K562 (cell line): ENCODE data around the gene EFR3B. TPM values are rescaled to one million over a fixed set of nuclear protein-coding genes. Genes with fewer than 3 reads are reported as not detected.

Experiments used
- ATAC-seq: fragments of 200-7000 bp; cut with Tn5 transposase; 3 replicates; pipeline ENCODE4 v1.9.1; 2020; ENCODE audit warnings: moderate library complexity
- BruUV-seq: library from RNA; stranded (reverse); fragments of 400-500 nt; replicated peaks from 2 replicates; lab custom pipeline; 2021; lab: Mats Ljungman, UMichigan
- CTCF ChIA-PET: fragments of 300-600 bp; formaldehyde crosslinking; extraction: SDS; loops from one replicate; lab custom pipeline; 2021; ENCODE audit warnings: low intra/inter-chr PET ratio; lab: Yijun Ruan, JAX
- POLR2A ChIA-PET: fragments of 300-600, 350-650 bp; sonication (Branson Sonifier 250); formaldehyde crosslinking; extraction: SDS; loops from one replicate; lab custom pipeline; 2021; ENCODE audit warnings: antibody characterized with exemption, inconsistent platforms; lab: Yijun Ruan, JAX
- DNase-seq, 4 experiments: peaks; one replicate each; pipeline versions ENCODE4 v3.0.0 to v3.0.0-alpha.2; 2011 to 2018; ENCODE audit warnings: low spot score in 3 of 4, mixed read lengths in 3 of 4; ENCODE audit errors: extremely low read depth in 1 of 4
- FAIRE-seq: peaks from 2 replicates; lab custom pipeline; 2011; peaks lifted over from hg19 to GRCh38; lab: Jason Lieb, UNC
- H2AFZ ChIP-seq: 2 replicates; pipeline ENCODE4 v1.6.0; 2011; ENCODE audit warnings: low read depth, low read length, control low read depth, inconsistent platforms
- H3K27ac ChIP-seq: fragments of 200-600 bp; 3 replicates; pipeline ENCODE4 v1.8.0; 2011; ENCODE audit warnings: low read depth, mild to moderate bottlenecking, control low read depth, inconsistent platforms, low read length, moderate library complexity, mixed read lengths; ENCODE audit errors: extremely low read depth
- H3K27me3 ChIP-seq, 2 experiments: fragments of 300-600 bp in 1 of 2; 2 replicates in 1 of 2; 3 replicates in 1 of 2; pipeline versions ENCODE4 v1.6.0 to v1.8.0; 2011; ENCODE audit warnings: inconsistent platforms in 2 of 2, low read length in 2 of 2, mild to moderate bottlenecking in 1 of 2, mixed read lengths in 1 of 2, moderate library complexity in 1 of 2; ENCODE audit not compliant: control insufficient read depth in 2 of 2, insufficient read depth in 2 of 2
- H3K36me3 ChIP-seq: fragments of 300-600 bp; 3 replicates; pipeline ENCODE4 v1.8.0; 2011; ENCODE audit warnings: mild to moderate bottlenecking, low read length, inconsistent platforms; ENCODE audit not compliant: control insufficient read depth, insufficient read depth
- H3K4me1 ChIP-seq, 2 experiments: fragments of 200-600 bp in 1 of 2; replicated peaks in 1 of 2; 2 replicates in 1 of 2; 3 replicates in 1 of 2; pipeline versions ENCODE4 v1.5.1 to v1.8.0; 2011; ENCODE audit warnings: inconsistent platforms in 2 of 2, low read length in 2 of 2, mild to moderate bottlenecking in 1 of 2, mixed read lengths in 1 of 2, moderate library complexity in 1 of 2; ENCODE audit not compliant: control insufficient read depth in 2 of 2, insufficient read depth in 2 of 2
- H3K4me2 ChIP-seq: 2 replicates; pipeline ENCODE4 v1.6.1; 2011; ENCODE audit warnings: low read length, control low read depth, inconsistent platforms, mixed read lengths; ENCODE audit not compliant: insufficient read depth
- H3K4me3 ChIP-seq: fragments of 200-600 bp; sonication (generic), shearing (Covaris generic); 2 replicates; pipeline ENCODE4 v1.5.1; 2016; ENCODE audit warnings: control low read depth, inconsistent platforms
- H3K79me2 ChIP-seq: fragments of 200-600 bp; 3 replicates; pipeline ENCODE4 v1.8.0; 2011; ENCODE audit warnings: low read length, inconsistent platforms; ENCODE audit not compliant: control insufficient read depth, insufficient read depth
- H3K9ac ChIP-seq, 2 experiments: 2 replicates each; pipeline versions ENCODE4 v1.6.0 to v1.6.1; 2011; ENCODE audit warnings: low read depth in 2 of 2, low read length in 2 of 2, control low read depth in 1 of 2, inconsistent platforms in 1 of 2, mild to moderate bottlenecking in 1 of 2, mixed read lengths in 1 of 2; ENCODE audit not compliant: insufficient read depth in 1 of 2
- H3K9me1 ChIP-seq: one replicate; pipeline ENCODE4 v1.6.0; 2011; ENCODE audit warnings: inconsistent platforms, mild to moderate bottlenecking, low read length, moderate library complexity; ENCODE audit not compliant: control insufficient read depth, insufficient read depth
- H3K9me3 ChIP-seq: replicated peaks from 2 replicates; pipeline ENCODE4 v1.5.1; 2011; ENCODE audit warnings: low read depth, low read length, inconsistent platforms; ENCODE audit not compliant: control insufficient read depth, insufficient read depth
- H4K20me1 ChIP-seq: replicated peaks from 2 replicates; pipeline ENCODE4 v1.6.1; 2011; ENCODE audit warnings: low read length, inconsistent platforms, mixed read lengths; ENCODE audit not compliant: control insufficient read depth, insufficient read depth
- DNMT1 ChIP-seq: fragments of 450-650 bp; IDR thresholded peaks from 2 replicates; pipeline ENCODE4 v1.6.1; 2016; ENCODE audit warnings: antibody characterized with exemption, mild to moderate bottlenecking
- ELF1 ChIP-seq: fragments of 200-800 bp; sonication (Bioruptor generic); IDR thresholded peaks from 2 replicates; pipeline ENCODE4 v1.6.1; 2016; ENCODE audit warnings: missing genetic modification characterization, missing compliant biosample characterization
- ETS2 ChIP-seq: IDR thresholded peaks from 2 replicates; pipeline ENCODE4 v1.6.1; 2016; ENCODE audit warnings: borderline replicate concordance, missing genetic modification characterization, mild to moderate bottlenecking, moderate library complexity, missing compliant biosample characterization; ENCODE audit not compliant: poor library complexity, severe bottlenecking
- PHF21A ChIP-seq: fragments of 450-650 bp; IDR thresholded peaks from 2 replicates; pipeline ENCODE4 v1.6.1; 2017; ENCODE audit warnings: low read depth, borderline replicate concordance
- PKNOX1 ChIP-seq: fragments of 450-650 bp; IDR thresholded peaks from 2 replicates; pipeline ENCODE4 v1.6.1; 2016
- RBM22 ChIP-seq: fragments of 200-400 bp; formaldehyde crosslinking; IDR thresholded peaks from 2 replicates; pipeline ENCODE4 v1.6.1; 2018; ENCODE audit warnings: low read length, low read depth; ENCODE audit not compliant: poor library complexity, severe bottlenecking
- SMARCE1 ChIP-seq: fragments of 450-650 bp; IDR thresholded peaks from 2 replicates; pipeline ENCODE4 v1.7.1; 2016; ENCODE audit warnings: mild to moderate bottlenecking
- SRSF9 ChIP-seq: fragments of 200-400 bp; formaldehyde crosslinking; IDR thresholded peaks from 2 replicates; pipeline ENCODE4 v1.6.1; 2017; ENCODE audit warnings: low read depth, low read length, borderline replicate concordance
- TAF1 ChIP-seq: IDR thresholded peaks from 2 replicates; pipeline ENCODE4 v1.6.1; 2011; ENCODE audit warnings: mild to moderate bottlenecking, low read length, moderate library complexity; ENCODE audit not compliant: insufficient read depth, control insufficient read depth, severe bottlenecking; ENCODE audit errors: extremely low read depth
- ZBTB8A ChIP-seq: fragments of 450-650 bp; IDR thresholded peaks from 2 replicates; pipeline ENCODE4 v1.6.1; 2018; ENCODE audit warnings: mild to moderate bottlenecking, moderate library complexity; ENCODE audit not compliant: partially characterized antibody
- ZNF140 ChIP-seq: fragments of 250-450 bp; sonication (Bioruptor Pico); IDR thresholded peaks from 2 replicates; pipeline ENCODE4 v1.8.0; 2021; ENCODE audit warnings: moderate library complexity, mild to moderate bottlenecking, inconsistent platforms
- ZNF408 ChIP-seq: fragments of 250-450 bp; sonication (Bioruptor Pico); IDR thresholded peaks from 2 replicates; pipeline ENCODE4 v1.4.0; 2020; ENCODE audit warnings: low read depth, mild to moderate bottlenecking, moderate library complexity
- ZNF586 ChIP-seq: fragments of 450-650 bp; formaldehyde crosslinking; conservative IDR thresholded peaks from 2 replicates; pipeline ENCODE4 v1.4.0; 2020; ENCODE audit warnings: mild to moderate bottlenecking, moderate library complexity
- WGBS: fragments of 100-300 bp; shearing (Covaris generic); methylation state at CpG from one replicate; pipeline ENCODE4 v1.1.6; 2016; ENCODE audit warnings: low coverage, mixed read lengths; ENCODE audit not compliant: insufficient coverage; ENCODE audit errors: missing lambda C conversion rate; 5-methylcytosine and 5-hydroxymethylcytosine counted together
- in situ Hi-C: fragments of 300-500 bp; cut with MboI; formaldehyde crosslinking; loops from 4 replicates; pipeline ENCODE4 v1.15.0; 2018; ENCODE audit warnings: inconsistent platforms, mixed read lengths
- intact Hi-C: fragments of 100-400 bp; cut with micrococcal nuclease; formaldehyde crosslinking; loops from 2 replicates; pipeline ENCODE4 v1.14.2; 2022
- polyA plus RNA-seq, 8 experiments: library from polyadenylated mRNA; depleted of rRNA in 4 of 8; stranded (reverse) in 5 of 8; unstranded in 3 of 8; fragments of >200 nt; fragmentation: Nextera tagmentation in 2 of 8; fragmentation: Illumina TruSeq in 1 of 8; extraction: Ambion mirVana in 2 of 8; extraction: Trizol in 1 of 8; gene quantifications; 2 replicates each; pipeline versions ENCODE4 v1.2.1 to v1.2.3, GENCODE V29; 2011 to 2014; ENCODE audit warnings: inconsistent platforms in 1 of 8, missing spikeins in 1 of 8
- total RNA-seq, 7 experiments: library from RNA; depleted of rRNA in 6 of 7; stranded (reverse); fragments of >200 nt in 6 of 7; fragmentation: Illumina TruSeq in 2 of 7; extraction: Trizol in 2 of 7; gene quantifications; 2 replicates each; pipeline versions ENCODE4 v1.2.1 to v1.2.3, GENCODE V29; 2011 to 2021; ENCODE audit warnings: low replicate concordance in 1 of 7

The EFR3B gene
- total and polyA plus RNA-seq, 9 of the 15 experiments (the other 6 are each of a cell fraction or from before 2014, with no cell fraction given): not detected

DNA sequence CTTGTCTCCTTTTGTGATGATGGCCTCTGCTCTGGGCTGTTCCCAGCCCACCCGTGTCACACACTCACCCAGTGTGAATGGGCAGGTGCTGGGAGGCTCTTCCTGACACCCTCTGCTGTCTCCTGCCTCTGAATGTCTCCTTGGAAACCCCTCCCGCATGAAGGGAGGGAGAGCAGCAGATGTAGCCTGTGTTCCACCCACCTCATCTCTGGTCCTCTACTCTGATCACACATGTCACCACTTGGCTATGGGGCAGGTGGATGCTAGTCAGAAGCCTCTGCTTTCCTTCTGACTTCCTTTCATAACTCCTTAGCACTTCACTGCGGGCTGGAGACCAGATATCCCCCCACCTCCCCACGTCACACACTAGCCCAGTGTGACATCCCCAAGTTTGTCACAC, 23.9 kb downstream of the EFR3B start:
- no peak overlapping the region for H3K4me3 ChIP-seq
- TF ChIP-seq ELF1 (no peak), SRSF9 (no peak), DNMT1 (no peak), ZNF586 (no peak), ZNF140 (CRISPR knock-in tag) (no peak), PKNOX1 (no peak), ETS2 (tag) (no peak), PHF21A (no peak), SMARCE1 (no peak), RBM22 (no peak), ZNF408 (CRISPR knock-in tag) (no peak), TAF1 (no peak), ZBTB8A (no peak)
- in situ Hi-C loops (no loop called here), intact Hi-C loops (no loop called here)
- ChIA-PET POLR2A (no interaction called here), CTCF (no interaction called here)
- 1% methylated on average over 4 of the region's 4 CpGs for WGBS
- no peak overlapping the region for H2AFZ ChIP-seq
- no peak overlapping the region for H3K27ac ChIP-seq
- H3K9me1 ChIP-seq: no peaks in the 10 kb centered on the region
- FAIRE-seq (no peak), DNase-seq (no peak), ATAC-seq (no peak)
- H3K4me2 ChIP-seq: no peak overlapping the region
- no peaks in the 10 kb centered on the region for H4K20me1 ChIP-seq
- peaks cover 7 to 47% of the 10 kb centered on the region in 2 experiments; a peak in 4 of 5 replicates for H3K27me3 ChIP-seq
- no peaks in the 10 kb centered on the region for H3K4me1 ChIP-seq
- no peak overlapping the region for H3K9ac ChIP-seq
- no peaks in the 10 kb centered on the region for H3K79me2 ChIP-seq
- H3K9me3 ChIP-seq: no peaks in the 10 kb centered on the region
- no peaks in the 10 kb centered on the region for H3K36me3 ChIP-seq
- no TSS peak for BruUV-seq
